GM18508 (cell line): ENCODE results near the gene ASCC3.

Source experiments
- ATAC-seq: cut with Tn5 transposase; IDR thresholded peaks from one replicate; pipeline ENCODE4 v1.9.1; 2021; ENCODE audit warnings: moderate number of reproducible peaks; ENCODE audit not compliant: insufficient read depth, unreplicated experiment

Gene ASCC3

DNA sequence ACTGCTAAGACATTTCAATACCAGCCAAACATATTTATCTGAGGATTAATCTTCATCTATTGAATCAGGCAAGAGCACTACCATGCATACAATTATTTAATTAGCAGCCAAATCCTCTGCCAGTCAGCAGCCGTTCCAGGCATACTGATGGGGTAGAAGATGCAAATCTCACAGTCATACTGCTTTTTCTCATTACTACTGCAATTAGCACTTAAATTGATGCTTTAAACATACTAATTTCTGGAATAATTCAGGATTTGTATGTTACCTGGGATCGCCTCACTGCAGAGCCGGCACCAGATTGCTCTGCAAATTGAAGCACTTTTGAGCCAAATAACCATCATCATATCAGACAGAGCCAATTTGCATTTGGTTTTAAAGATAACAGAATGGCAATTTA lies 366.5 kb downstream of the ASCC3 start:
- ATAC-seq = no peak

DNA sequence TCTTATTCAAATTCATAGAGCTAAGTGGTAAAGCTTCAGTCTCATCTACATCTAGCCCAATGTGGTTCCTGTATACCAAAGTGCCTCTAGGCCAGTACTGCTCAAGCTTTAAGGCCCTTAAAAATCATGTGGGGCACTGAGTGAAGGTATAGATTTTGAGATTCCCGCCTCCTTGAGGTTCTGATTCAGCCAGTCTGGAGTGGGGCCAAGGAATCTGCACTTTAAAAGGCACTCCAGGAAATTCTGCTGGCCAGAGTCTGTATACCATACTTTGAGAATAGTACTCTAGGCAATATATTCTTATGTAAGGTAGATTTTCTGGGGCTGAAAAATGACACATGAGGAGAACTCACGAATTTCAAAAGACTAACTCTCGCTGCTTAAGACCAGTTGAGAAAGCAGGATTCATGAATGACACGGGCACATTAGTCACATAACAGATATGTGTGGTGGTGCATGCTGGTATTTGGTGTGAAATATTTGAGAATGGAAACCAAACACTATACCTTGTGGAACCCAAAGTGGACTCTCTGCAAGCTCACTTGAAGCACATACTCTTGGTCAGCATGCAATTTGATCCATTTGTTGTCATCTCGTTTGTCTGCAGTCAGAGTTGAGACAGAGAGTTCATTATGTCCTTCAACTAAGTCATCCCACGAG lies 368.8 kb downstream of the ASCC3 start:
- ATAC-seq = no peak

DNA sequence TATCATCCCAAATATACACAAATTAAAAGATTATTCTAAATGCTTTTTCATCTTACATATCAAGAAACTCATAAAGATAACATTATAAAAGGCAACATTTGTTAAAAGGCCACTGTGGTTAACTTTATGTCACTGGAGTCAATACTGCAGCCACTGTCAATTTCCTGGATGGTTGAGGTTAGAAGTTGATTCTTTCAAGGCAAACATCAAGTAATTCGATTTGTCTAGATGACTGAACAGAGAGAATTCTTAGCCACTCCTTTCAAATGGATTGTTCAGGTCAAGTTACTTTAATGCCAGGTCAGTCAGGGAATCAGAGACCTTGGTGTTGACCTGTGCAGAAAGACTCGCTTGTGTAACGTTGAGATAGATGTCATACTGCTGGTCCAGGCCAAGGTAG lies 372.0 kb downstream of the ASCC3 start:
- no peak for ATAC-seq

DNA sequence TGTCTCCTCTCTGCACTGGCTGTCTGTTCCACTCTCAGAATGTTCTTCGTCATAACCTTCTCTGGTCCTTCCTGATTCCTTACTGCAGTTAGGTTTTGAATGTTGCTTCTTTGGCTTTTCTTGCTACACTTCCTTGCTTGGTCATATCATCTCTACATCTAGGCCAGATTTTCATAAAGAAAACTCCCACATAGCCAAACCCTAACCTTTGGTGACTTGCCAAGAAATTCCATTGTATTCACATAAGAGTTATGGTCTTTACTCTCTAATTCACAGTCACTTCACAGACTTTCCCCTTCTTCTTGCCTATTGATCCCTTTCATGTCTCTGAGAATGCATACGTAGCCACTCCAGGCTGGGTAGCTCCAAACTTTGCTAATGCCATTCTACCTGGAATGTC lies 374.5 kb downstream of the ASCC3 start:
- ATAC-seq = no peak

DNA sequence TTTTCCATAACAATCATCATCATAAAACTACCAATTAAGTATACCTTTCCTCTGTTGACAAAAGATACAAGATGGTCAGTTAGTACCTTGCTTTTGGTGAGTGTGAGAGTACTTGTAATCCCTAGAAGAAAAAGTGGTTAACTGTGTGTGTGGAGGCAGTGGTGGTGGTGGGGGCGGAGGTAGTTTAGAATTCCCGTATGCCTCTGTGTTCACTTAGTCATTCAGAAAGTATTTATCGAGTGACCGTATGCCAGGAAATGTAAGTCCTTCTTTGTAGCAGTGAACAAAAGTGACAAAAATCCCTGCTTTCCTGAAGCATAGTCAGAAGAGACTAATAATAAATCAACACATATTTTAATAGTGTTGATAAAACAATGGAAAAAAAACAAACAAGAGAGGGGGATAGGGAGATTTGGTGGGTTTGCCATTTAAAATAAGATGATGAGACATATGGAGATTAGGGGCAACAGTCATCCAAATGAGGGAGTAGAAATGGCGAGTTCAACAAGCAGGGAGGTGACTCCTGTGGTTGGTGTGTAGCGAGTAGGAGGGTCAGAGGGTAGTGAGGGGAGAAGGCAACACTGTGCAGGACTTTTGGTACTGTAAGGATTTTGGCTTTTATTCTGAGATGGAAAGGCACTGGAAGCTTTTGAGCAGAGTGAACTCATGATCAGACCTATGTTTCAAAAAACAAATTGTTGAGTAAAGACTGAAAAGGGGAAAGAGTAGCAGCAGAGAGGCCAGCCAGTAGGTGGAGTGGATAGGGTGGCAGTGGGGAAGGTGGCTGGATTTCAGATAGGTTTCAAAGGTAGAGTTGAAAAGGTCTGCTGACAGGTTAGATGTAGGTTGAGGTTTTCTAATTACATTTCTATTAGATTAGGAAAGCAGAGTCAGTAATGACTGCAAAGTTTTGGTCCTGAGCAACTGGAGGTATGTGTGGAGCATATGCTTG lies 376.1 kb downstream of the ASCC3 start:
- no peak for ATAC-seq

DNA sequence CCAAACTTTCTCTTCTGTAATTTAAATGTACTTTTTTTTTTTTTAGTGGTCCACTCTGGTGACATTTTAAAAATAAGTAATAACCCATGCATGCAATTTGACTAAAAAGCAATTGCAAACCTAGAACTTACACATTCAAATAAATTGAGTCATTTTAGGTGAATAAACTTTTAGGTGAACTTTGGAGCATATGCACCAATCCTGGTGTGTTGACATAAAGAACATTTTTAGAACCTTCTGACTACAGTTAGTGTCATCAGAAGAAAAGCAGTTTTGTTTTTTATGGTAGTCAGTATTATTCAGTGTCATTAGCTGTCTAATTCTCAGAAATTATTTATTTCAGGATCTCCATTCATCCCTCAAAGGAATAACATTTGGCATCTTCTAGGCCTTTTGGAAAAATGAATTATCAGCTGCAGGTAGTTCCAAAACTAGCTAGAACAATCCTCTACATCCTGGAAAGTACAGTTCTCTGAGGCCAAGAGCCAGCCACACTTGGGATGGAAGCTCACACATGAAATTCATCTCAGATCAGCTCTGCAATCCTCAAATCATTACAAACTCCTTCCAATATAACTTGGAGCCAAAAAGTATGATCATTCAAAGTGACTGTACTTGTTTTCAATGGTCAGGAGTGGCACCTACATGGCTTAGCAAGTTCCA lies 378.0 kb downstream of the ASCC3 start:
- ATAC-seq = no peak

DNA sequence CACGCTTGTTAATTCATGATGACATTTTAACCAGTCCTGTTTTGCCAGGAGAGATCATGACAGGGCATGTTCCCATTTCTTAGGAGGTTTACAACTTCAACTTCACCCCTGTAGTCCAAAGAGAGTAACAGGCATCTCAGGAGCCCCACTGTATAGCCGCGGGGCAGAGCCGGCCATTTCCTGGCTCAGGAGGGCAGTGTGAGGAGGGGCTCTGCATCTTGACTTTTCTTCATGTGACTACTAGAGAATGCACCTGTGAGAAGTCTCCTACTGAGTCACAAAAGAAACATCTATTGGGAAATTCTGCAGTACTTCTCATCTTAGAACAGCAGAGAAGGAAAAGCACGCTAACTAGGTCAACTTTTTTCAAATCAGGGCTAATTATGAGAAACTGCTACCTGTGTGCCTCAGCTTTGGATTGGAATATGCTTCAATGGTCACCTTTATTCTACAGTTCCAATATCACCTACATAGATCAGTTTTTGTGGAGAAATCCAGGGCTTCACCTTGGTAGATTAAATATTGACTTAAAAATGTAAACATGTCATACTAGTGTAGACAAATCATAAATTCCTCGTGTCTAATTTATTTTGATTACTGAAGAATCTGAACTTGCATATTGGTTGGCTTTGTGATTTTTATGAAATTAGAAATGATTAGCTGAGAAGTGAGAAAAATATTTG lies 387.8 kb downstream of the ASCC3 start:
- no peak for ATAC-seq

DNA sequence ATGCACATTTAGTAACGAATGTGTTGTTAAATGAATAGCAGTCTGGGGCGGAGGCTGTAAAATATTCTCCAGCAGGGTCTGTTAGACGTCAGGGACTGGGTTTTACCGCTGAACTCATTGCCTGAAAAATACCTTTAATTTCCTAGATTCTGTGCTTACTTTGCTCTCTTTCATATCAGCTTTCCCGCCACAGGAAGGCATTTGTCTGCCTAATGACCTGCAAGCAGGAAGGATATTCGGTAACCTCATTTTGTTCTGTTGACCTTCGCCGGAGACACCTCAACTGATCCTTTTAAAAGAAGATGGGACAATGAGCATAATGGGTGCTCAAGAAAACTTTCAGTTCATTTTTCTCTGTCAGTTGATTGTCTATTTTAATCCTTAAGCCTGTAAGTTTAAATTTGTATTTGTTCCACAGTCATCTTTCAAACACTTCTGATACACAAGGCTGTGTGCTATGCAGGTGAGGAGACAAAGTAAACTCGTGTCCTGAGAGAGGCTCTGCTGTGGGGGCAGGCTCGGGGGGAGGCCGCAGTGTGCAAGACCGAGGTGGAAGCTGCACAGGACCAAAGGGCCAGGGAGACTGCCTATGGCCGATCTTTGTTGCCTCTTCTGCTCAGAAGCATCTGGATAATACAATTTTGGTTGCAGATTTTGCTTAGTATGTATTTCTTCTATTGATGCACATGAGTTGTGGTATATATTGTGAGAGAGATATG lies 389.0 kb downstream of the ASCC3 start:
- no peak for ATAC-seq

DNA sequence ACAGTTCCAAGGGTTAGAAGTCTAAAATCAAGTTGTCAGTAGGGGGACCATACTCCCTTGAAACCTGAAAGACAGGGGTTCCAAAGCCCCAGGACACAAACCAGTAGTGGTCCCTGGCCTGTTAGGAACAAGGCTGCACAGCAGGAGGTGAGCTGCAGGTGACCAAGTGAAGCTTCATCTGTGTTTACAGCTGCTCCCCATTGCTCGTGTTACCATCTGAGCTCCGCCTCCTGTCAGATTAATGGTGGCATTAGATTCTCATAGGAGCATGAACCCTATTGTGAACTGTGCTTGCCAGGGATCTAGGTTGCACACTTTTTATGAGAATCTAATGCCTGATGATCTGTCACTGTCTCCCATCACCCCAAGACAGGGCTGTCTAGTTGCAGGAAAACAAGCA lies 391.1 kb downstream of the ASCC3 start:
- ATAC-seq = no peak

DNA sequence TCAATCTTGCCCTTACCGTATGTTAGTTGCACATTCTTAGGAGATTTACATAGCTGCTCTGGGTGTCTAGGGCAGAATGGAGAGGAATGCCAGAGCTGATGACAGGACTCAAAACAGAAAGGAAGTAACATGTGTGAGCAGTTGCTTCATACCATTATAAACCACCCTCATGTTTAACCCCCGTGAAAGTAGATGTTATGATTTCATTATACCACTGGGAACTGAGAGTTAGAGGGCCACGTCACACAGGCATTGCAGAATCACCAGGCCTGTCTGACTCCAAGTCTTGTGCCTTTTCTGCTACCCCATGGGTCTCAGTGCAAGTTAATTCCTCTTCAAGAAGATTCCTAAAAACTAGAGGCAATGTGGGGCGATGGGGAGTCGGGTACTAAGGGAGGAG lies 392.9 kb downstream of the ASCC3 start:
- no peak for ATAC-seq

DNA sequence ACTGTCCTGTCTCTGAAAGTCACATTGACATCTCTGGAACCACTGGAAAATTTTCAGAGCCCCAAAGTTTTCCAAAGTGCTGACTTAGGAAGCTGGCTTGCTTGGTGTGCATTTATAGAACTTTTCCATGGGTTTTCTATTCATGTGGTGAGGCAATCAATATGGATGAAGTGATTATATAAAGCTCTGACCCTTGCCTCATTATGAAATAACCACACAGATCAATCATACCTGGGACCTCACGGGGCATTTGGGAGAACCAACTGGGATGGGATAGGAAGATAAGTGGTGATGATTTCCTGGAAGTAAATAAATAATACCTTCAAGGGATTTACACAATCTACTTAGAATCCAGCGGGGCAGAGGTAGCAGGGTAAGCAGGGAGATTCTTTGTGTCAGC lies 393.5 kb downstream of the ASCC3 start:
- ATAC-seq = no peak

DNA sequence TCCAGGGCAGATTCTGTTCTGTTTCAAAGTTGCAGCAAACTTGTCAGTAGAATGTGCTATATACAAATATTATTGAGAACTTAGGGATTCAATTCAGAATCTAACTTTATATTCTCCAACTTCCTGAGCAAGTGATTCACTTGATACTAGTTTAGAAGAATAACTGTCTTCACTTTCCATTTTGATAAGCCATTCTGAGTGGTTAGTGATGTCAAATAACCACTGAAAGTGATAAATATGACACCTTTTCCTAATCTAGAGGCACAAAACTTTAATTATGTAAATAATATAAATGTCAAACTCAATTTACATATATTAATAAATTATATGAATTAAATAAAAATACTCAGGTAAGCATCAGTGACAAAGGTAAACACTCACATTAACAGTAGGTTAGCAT lies 395.9 kb downstream of the ASCC3 start:
- no peak for ATAC-seq

DNA sequence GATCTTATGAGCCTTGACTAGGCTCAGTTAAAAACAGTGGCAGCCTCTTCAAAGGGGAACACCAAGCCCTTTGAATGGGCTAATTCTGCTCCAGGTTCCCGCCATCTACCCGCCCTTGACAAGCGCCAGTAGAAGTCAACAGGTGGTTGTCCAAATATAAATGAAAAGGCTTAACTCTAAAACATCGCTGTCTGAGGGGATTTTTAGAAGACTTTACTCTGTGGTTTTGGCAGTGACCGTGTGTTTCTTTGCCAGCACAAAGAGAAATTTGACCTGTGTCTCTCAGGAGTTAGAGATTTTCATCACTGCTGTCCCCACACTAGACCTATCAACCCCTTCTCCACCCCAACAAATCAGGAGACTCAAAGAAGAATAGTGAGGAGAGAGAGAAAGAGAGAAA lies 396.7 kb downstream of the ASCC3 start:
- ATAC-seq = peak; percentile 47

DNA sequence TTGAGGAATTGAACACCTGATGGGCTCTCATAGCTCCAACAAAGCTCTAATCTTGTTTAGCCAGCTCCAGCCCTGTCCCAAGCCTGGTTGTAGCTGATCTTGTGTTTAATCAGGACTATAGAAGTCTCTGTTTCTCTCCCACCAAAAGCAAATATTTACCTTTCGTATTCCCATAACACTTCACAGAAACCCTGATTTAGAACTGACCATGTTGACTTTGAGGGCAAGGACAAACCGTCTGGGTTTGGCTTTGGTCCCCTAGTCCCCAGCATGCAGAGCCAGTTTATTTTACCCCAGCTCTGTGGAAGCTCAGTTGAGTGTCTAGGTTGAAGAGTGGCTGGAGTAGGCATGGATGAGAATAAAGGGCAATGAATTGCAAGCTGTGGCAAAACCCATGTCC lies 398.4 kb downstream of the ASCC3 start:
- ATAC-seq = no peak

DNA sequence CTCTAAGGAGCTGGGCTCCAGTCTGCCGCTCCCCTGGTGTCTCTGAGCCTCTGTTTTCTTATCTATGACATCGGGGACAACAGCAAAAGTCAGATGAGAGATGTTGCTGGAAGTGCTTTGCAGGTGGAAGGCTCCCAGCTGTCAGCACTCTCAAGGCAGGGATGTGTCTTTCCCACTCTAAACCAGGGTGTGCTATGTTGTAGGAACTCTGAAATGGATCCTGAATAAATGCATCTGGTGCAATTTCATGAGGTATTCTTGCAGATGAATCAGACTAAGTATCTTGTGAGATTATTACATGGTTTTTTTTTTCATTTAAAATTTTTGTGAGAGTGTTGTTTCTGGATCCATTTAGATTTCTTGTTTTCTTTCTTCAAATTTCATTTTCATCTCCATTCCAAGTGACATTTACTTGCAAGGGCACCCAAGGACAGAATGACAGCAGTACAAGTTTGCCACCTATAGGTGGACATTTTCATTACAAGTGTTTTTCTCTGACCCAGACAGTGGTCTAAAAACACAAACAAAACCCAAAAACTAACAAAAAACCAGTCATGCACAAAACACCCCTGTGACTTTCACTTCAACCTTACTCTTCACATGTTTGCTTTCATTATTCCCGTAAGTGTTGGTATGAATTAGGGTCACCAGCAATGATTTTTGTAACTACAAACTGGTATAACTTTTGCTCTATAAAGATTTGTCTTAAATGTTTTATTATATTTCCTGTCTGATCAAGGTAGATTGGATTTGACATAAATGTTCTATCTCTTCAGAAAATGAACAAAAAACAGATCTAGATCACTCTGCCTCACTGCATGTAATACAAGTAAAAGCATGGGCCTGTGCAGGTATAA lies 401.7 kb downstream of the ASCC3 start:
- ATAC-seq = no peak

DNA sequence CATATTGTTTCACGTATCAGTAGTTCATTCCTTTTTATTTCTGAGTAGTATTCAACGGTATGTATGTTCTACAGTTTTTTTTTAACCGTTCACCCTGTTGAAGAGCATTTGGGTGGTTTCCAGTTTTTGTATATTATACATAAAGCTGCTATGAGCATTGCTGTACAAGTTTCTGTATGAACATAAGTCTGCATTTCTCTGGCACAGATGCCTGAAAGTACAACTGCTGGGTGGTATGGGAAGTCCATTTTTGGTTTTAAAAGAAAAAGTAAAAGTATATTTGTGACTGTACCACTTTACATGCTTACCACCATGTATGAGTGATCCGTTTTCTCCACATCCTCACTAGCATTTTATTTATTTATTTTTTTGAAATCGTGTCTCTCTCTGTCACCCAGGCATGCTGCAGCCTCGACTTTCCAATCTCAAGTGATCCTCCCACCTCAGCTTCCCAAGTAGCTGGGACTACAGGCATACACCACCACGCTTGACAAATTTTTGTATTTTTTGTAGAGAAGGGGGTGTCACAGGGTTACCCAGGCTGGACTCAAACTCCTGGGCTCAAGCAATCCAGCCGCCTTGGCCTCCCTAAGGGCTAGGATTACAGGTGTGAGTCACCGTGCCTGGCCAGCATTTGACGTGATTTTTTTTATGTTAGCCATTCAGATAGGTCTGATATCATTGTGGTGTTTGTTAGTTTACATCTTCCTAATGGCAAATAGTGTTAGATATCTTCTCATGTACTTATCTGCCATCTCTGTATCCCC lies 405.4 kb downstream of the ASCC3 start:
- peak; percentile 82 for ATAC-seq

DNA sequence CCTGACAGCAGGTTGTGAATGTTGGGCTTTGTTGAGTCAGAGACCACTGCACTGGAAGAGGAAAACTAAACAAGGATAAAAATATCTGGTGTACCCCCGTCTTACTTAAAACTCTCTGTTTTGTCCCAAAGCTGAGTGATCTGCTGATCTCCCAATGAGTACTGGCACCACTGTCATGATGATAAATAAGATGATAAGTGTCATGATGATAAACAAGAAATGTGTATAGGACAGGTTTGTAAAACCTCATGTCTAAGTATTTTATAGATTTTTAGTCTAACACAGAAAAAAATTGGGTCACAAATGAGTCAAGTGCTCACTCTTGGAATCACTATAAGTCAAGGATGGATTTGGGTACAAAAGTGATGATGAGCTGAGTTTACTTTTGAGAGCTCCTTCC lies 407.9 kb downstream of the ASCC3 start:
- no peak for ATAC-seq

DNA sequence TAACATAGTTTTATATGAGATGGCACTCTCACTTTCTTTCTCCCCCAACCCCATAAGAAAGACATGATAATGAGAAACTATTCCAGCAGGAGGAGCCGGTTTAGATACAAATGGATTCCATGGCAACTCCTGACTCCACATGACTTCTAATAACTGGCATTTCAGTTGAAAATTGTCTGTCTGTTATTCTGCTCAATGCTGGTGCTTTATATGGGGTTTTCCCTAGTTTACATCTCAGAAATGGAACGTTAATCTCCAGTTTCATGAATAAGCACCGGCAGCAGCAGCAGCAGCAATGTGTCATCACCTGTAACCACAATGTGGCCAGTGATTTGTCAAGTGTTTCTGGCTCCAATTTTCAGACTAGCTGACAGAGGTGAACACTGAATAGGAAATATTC lies 408.5 kb downstream of the ASCC3 start:
- peak; percentile 71 for ATAC-seq
